IPS-18a (cell line): ENCODE data around the gene GRSF1.

Source experiments
- H3K27ac ChIP-seq: one replicate; pipeline ENCODE4 v1.5.1; 2013; ENCODE audit warnings: low read length
- H3K27me3 ChIP-seq: one replicate; pipeline ENCODE4 v1.6.1; 2013; ENCODE audit warnings: mild to moderate bottlenecking, low read length; ENCODE audit not compliant: control insufficient read depth, insufficient read depth
- H3K36me3 ChIP-seq: one replicate; pipeline ENCODE4 v1.6.1; 2013; ENCODE audit warnings: low read depth, low read length; ENCODE audit not compliant: control insufficient read depth
- H3K4me1 ChIP-seq: one replicate; pipeline ENCODE4 v1.6.1; 2013; ENCODE audit warnings: low read depth, low read length; ENCODE audit not compliant: control insufficient read depth
- H3K4me3 ChIP-seq: one replicate; pipeline ENCODE4 v1.5.1; 2013; ENCODE audit warnings: low read length
- H3K9ac ChIP-seq: one replicate; pipeline ENCODE4 v1.6.1; 2013; ENCODE audit warnings: mild to moderate bottlenecking, low read length, moderate library complexity
- H3K9me3 ChIP-seq: one replicate; pipeline ENCODE4 v1.6.1; 2013; ENCODE audit warnings: low read depth, low read length; ENCODE audit not compliant: control insufficient read depth

GRSF1 gene, protein sequence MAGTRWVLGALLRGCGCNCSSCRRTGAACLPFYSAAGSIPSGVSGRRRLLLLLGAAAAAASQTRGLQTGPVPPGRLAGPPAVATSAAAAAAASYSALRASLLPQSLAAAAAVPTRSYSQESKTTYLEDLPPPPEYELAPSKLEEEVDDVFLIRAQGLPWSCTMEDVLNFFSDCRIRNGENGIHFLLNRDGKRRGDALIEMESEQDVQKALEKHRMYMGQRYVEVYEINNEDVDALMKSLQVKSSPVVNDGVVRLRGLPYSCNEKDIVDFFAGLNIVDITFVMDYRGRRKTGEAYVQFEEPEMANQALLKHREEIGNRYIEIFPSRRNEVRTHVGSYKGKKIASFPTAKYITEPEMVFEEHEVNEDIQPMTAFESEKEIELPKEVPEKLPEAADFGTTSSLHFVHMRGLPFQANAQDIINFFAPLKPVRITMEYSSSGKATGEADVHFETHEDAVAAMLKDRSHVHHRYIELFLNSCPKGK

DNA sequence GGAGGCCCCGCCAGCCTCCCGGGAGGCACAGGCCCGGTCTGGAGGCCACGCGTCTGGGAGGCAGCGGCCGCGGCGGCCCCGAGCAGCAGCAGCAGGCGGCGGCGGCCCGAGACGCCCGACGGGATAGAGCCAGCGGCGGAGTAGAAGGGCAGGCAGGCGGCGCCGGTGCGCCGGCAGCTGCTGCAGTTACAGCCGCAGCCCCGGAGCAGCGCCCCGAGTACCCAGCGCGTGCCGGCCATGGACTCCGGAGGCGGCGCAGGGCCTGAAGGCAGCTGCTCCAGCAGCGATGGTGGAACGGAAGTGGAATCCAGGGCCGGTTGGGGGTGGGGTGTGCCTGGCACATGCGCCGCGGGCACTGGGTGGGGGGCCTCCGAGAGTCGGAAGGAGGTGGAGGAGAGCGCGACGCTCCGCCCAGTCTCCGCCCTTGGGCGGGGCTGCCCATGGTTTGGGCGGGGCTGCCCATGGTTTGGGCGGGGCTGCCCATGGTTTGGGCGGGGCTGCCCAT is at the start of gene GRSF1:
Gene GRSF1 (minus strand): TSS at position 302 of the 505 bp plus-strand sequence. CDS start 63 bp downstream, at position 239.
- Histone ChIP-seq H3K4me1 (peaks cover 8% of the 10 kb centered on the region), H3K9ac (peak within 1 kb of the TSS; percentile 91), H3K4me3 (peak within 1 kb of the TSS; percentile 87), H3K27me3 (no peaks in the 10 kb centered on the region), H3K27ac (peak within 1 kb of the TSS; percentile 73), H3K36me3 (peaks cover 10% of the 10 kb centered on the region), H3K9me3 (no peaks in the 10 kb centered on the region)

DNA sequence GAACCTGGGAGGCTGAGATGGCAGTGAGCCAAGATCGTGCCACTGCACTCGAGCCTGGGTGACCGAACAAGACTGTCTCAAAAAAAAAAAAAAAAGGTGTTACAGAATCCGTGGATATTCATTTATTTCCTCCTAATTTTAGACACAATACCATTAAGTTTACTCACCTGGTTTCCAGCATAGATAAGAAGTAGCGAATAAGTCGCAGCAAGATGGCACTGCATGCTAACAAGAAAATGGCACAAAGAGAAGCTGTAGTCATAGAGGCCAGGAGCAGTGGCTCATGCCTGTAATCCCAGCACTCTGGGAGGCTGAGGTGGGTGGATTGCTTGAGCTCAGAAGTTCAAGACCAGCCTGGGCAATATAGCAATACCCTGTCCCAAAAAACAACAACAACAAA is 45.5 kb upstream of the GRSF1 start:
- Histone ChIP-seq H3K27ac (no peak overlapping the region), H3K4me1 (no peaks in the 10 kb centered on the region), H3K4me3 (no peak overlapping the region), H3K36me3 (no peaks in the 10 kb centered on the region), H3K9ac (no peak overlapping the region), H3K9me3 (no peaks in the 10 kb centered on the region), H3K27me3 (no peaks in the 10 kb centered on the region)

DNA sequence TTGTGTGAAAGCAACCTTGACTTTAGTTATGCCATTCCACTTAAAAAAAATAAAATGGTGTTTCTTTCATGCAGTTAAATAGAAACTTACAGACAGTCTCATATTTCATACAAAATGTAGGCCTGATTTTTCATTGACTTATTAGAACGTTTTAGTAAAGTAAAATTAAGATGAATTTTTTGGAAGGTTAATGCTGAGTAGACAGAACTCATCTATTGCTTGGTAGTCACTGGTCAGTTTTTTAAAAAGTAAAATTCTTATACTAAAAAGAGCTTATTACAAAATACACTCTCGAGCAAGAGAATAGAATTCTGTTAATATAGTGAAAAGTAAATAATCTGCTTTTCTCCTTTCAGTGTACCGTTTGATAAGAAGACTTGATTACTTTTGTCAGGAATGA is 41.0 kb upstream of the GRSF1 start:
- no peaks in the 10 kb centered on the region for H3K9me3 ChIP-seq
- no peak overlapping the region for H3K9ac ChIP-seq
- no peaks in the 10 kb centered on the region for H3K4me1 ChIP-seq
- no peak overlapping the region for H3K4me3 ChIP-seq
- H3K27ac ChIP-seq, result no peak overlapping the region
- no peaks in the 10 kb centered on the region for H3K36me3 ChIP-seq
- H3K27me3 ChIP-seq, result no peaks in the 10 kb centered on the region

DNA sequence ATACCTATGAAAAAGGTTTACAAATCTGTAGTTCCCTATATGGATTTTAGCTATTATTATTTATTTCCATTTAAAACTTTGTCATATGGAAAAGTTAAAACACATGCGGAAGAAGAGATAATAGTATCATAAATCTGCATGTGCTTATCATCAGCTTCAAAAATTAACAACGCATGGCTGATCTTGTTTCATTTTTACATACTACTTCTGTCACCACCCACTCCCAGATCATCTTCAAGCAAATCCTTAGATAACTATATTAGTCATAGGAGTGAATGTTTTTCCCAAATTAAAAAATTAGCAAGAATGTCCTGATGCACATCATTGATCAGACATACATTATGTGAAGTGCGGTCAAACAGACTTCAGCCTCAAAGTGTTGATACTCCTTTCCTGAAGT is 37.9 kb upstream of the GRSF1 start:
- Histone ChIP-seq H3K27me3 (no peaks in the 10 kb centered on the region), H3K27ac (no peak overlapping the region), H3K4me1 (no peaks in the 10 kb centered on the region), H3K9me3 (no peaks in the 10 kb centered on the region), H3K4me3 (no peak overlapping the region), H3K36me3 (no peaks in the 10 kb centered on the region), H3K9ac (no peak overlapping the region)

DNA sequence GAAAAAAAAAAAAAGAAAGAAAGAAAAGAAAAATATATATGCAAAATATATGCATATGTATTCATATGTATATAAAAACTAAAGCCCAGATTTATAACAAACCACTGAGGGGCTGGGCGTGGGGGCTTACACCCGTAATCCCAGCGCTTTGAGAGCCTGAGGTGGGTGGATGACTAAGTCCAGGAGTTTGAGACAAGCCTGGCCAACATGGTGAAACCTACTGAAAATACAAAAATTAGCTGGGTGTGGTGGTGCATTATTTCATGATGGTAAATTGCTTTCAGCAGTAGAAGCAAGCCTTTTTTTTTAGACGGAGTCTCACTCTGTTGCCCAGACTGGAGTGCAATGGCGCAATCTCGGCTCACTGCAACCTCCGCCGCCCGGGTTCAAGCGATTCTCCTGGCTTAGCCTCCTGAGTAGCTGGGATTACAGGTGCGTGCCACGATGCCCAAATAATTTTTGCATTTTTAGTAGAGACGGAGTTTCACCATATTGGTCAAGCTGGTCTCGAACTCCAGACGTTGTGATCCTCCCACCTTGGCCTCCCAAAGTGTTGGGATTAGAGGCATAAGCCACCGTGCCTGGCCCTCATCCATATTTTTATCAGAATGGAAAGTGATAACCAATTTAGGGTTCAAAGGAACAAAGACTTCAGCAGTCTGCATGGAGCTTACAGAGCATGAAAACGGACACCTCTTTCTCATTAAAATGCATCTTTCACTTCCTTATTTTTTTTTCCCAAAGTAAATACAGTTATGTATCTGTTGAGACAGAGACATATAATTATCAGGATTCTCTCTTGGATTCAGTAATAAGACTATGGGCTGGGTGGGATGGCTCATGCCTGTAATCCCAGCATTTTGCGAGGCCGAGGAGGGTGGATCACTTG is 34.8 kb upstream of the GRSF1 start:
- Histone ChIP-seq H3K4me3 (no peak overlapping the region), H3K9ac (no peak overlapping the region), H3K27ac (no peak overlapping the region)

DNA sequence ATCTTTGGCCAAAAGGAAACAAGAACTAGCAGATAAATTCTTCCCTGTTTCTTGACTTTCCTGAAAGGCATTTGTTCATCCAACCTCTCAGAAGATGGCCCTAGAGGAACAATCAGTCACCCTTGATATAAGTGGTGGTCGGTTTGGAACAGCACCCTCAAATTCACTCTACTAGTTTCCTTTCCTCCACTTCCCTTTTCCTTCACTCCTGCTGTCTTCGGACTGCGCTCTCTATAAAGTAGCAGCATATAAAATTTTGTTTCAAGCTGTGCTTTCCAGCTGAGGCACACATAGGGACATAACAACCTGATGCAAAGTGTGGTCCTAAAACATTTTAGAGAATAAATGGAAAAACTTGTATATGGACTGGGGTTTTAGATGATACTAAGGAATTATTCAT is 33.5 kb upstream of the GRSF1 start:
- H3K27ac ChIP-seq, result no peak overlapping the region
- peaks cover 5% of the 10 kb centered on the region for H3K4me1 ChIP-seq
- H3K9ac ChIP-seq, result no peak overlapping the region
- H3K4me3 ChIP-seq, result no peak overlapping the region
- no peaks in the 10 kb centered on the region for H3K27me3 ChIP-seq
- H3K9me3 ChIP-seq, result no peaks in the 10 kb centered on the region
- no peaks in the 10 kb centered on the region for H3K36me3 ChIP-seq

More for the DNA sequence above, 34.8 kb upstream of the GRSF1 start:
- no peaks in the 10 kb centered on the region for H3K36me3 ChIP-seq
- H3K27me3 ChIP-seq, result no peaks in the 10 kb centered on the region
- no peaks in the 10 kb centered on the region for H3K4me1 ChIP-seq
- no peaks in the 10 kb centered on the region for H3K9me3 ChIP-seq

DNA sequence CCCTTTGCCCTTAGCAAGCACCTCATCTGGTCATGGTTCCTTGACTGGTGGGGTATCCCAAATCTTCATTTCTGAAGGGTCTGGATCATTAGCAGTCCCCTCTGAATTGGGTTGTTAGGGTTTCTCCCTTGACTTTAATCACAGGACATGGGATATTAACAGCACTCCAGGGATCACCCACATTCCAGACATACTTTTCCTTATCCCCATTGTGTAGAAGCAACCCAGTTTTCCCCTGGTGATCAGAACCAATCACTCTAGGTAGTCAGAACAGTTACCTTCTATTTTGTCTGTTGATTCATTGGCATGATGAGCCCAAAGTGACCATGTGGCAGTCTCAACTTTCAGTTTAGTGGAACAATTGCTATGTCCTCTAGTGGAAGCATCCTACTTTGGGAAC is 29.1 kb upstream of the GRSF1 start:
- H3K9ac ChIP-seq, result no peak overlapping the region
- peaks cover 5% of the 10 kb centered on the region for H3K4me1 ChIP-seq
- H3K4me3 ChIP-seq, result no peak overlapping the region
- no peaks in the 10 kb centered on the region for H3K9me3 ChIP-seq
- no peaks in the 10 kb centered on the region for H3K27me3 ChIP-seq
- no peak overlapping the region for H3K27ac ChIP-seq
- no peaks in the 10 kb centered on the region for H3K36me3 ChIP-seq

DNA sequence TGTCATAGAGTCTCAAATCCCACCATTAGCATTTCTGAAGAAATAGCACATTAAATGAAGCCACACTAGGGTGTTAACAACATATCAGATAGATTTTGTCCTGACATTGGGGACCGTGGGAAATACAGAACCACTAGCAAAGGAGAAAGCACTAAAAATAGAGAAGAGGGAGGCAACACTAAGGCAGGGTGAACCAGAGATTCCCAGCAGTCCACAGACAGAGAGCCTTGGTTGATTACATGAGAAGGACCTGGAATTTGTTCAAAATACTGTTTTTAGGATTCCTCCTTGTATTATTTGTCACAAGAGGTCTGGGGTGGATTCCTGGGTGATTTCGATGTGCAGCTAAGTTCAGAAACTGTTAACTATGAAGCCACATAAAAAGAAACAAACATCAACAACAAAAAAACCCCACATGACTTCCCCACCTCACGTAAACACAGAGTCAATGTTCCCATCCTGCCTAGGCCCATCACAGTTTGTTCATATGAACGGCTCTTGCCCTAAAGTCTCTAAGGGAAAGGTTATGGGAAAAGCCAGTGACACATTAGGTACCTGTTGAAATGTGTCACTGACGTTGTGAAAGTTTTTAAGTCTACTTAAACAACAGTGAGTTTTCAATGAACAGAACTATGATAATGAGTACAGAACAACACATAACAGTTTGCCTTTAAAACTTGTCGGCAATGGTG is 23.6 kb upstream of the GRSF1 start:
- Histone ChIP-seq H3K4me3 (no peak overlapping the region), H3K9ac (no peak overlapping the region), H3K4me1 (peaks cover 9% of the 10 kb centered on the region), H3K27ac (no peak overlapping the region), H3K9me3 (no peaks in the 10 kb centered on the region), H3K27me3 (no peaks in the 10 kb centered on the region), H3K36me3 (no peaks in the 10 kb centered on the region)

DNA sequence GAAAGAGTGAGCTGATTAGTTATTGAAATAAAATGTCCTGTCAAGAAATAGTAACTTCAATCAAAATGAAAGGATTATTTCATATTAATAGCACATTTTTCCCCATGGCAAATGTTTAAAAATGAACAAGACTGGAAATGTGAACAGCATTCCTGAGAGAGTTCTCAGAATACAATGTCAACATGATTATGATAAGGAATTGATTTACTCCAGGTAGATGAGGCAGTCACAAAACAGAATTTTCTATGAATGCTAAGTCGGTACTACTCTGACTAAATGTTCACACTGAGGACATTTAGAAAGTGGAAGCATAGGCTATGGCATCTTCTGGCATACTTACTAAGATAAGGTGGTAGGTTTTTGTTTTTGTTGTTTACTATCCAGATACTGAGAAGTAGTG is 19.4 kb upstream of the GRSF1 start:
- peaks cover 14% of the 10 kb centered on the region for H3K4me1 ChIP-seq
- H3K9me3 ChIP-seq, result no peaks in the 10 kb centered on the region
- no peak overlapping the region for H3K27ac ChIP-seq
- H3K27me3 ChIP-seq, result no peaks in the 10 kb centered on the region
- no peak overlapping the region for H3K4me3 ChIP-seq
- no peak overlapping the region for H3K9ac ChIP-seq
- H3K36me3 ChIP-seq, result no peaks in the 10 kb centered on the region

DNA sequence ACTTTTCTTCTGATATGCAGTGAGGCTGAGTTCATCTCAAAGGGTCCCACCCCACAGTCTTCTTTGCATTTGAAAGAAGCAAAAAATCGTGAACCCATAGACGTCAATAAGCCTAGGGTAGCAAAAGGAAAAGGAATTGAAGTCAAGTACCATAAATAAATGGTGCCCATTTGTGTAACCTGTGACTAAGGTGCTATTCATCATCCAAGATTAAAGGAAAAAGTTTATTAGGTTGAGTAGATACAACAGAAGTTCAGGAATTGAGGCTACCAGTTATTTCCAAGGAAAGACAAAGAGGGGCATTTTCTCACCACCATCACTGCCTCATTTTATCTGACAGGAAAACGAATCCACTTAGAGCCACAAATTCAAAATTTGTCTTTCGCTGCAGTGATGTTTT is 18.8 kb upstream of the GRSF1 start:
- no peak overlapping the region for H3K4me3 ChIP-seq
- no peaks in the 10 kb centered on the region for H3K9me3 ChIP-seq
- peaks cover 14% of the 10 kb centered on the region for H3K4me1 ChIP-seq
- H3K36me3 ChIP-seq, result no peaks in the 10 kb centered on the region
- no peak overlapping the region for H3K27ac ChIP-seq
- no peaks in the 10 kb centered on the region for H3K27me3 ChIP-seq
- no peak overlapping the region for H3K9ac ChIP-seq

DNA sequence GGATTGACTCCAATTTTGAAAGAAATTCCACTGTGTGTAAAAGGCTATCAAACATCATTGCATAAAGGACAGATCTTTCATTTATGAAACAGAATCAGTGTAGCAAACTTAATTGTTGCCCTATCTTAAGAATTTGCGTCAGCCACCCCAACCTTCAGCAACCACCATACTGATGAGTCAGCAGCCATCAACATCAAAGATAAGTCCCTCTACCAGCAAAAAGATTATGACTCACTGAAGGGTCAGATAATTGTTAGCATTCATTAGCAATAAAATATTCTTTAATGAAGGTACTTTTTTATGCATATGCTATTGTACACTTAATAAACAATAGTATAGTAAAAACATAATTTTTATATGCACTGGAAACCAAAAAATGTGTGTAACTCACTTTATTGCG is 15.8 kb upstream of the GRSF1 start:
- Histone ChIP-seq H3K9ac (no peak overlapping the region), H3K27me3 (no peaks in the 10 kb centered on the region), H3K36me3 (no peaks in the 10 kb centered on the region), H3K4me1 (peaks cover 8% of the 10 kb centered on the region), H3K4me3 (no peak overlapping the region), H3K9me3 (no peaks in the 10 kb centered on the region), H3K27ac (no peak overlapping the region)
